Activated T-helper 9 cell treated with anti-CD3 and anti-CD28 coated beads, Interleukin-2, amount 50 U/mL, for 16 hours (primary cell): Measurements from ENCODE around the gene LRIT2.

Source experiments
- DNase-seq: peaks from one replicate; pipeline ENCODE4 v3.0.0-alpha.2; 2020; ENCODE audit warnings: low read depth

LRIT2 gene

DNA sequence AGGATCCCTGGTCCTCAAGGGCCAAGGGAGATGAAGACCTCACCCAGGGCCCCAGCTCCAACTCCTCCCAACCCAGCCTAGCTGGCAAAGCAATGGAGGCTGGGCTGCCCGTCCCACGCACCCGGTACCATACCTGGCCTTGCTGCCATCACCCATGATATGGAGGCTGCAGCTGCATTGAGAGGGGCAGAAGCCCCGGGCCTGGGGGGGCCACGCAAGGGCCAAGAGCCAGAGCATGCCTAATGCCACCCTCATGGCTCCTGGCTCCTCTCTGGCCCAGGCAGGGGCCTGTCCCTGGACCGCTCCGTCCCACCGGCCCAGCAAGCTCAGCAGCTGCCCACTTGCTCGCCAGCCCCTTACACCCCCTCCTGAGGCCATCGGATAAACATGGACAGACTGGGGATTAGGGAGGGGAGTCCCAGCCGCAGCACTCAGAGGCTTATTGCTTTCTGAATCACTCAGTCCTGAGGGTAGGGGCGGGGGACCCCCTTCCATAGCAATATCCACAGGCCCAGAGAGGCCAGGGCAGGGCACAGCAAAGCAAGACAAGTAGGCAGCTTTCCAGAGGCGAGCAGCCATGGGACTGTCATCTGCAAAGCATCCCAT, 15.9 kb upstream of the LRIT2 start, which contains the start of gene LRIT1:
LRIT1 (minus strand) TSS at position 362 of the 606 bp plus-strand sequence; CDS start at position 255, 107 bp downstream.
- no peak for DNase-seq

DNA sequence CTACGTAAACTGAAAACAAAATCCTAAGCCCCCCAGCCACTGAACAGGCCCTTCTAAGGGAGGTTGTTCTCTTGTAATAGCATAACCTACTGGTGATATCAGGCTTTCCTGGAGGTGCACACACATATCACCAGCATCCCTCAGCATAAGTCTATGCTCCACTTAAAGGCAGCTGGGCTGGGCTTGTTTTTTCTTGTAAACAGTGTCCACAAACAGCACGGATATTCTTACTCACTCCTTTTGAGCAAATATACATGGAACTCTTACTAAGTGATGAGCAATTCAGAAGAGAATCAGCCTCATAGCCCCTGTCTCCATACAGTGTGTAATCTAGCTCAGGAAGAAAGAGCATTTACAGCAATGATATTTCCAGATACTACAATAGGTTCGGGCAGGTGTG, 13.6 kb upstream of the LRIT2 start:
- no peak for DNase-seq

- DNase-seq: no peak
These were observed 12.1 kb upstream of the LRIT2 start for GRCh38 chr10:84237199-84238051.

DNA sequence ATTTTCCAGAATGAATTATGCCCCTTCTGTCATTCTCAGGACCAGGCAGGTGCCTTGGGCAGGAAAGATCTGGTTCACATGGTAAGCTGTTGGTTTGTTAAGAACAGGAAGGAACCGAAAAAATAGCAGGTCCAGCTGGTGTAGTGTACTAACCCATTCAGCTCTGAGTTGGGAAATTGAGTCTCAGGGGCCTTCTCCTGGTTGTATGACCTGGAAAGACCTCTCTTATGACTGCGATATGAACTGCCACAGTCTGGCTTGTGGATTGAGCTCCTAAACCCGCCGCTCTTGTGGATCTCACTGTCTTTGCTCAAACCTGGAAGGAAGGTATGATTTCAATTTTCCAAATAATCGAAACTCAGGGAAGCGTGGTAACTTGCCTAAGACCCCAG, 11.5 kb upstream of the LRIT2 start:
- no peak for DNase-seq

DNA sequence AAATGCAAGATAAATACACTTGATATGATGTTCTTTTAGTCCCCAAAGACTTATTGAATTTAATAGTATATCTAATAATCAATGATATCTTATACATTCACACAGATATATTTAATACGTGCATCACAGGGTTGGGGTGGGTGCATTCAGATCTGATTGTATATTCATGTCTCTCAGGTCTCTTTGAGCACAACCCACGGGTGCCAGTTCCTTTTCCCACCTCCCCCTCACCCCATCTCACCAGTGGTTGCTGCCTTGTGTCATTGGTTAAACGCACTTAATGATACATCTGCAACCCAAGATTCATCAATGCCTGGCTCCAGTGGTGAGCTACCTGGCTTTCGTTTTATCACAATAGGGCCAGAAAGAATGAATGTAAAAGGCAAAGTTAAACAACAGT, 9.8 kb upstream of the LRIT2 start:
- DNase-seq: no peak

- no peak for DNase-seq
These were observed 9.1 kb upstream of the LRIT2 start for GRCh38 chr10:84234479-84234878.

DNA sequence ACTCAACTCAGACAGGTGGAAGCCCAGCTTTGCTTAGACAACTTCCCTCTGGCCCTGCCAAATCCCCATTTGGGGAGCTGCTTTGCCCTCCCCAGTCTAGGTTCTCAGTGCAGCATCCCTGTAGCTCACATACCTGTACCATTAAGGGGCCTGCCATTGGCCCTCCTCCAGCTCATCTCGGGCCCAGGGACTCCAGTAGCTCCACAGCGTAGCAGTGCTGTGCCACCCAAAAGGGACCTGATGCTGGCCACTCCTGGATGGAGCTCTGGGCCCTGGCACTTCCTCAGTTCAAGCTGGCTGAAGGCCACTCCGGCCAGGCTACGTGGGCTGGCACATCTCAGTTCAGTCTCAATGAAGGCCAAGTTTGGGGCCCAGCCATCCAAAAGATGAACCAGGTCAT, 8.6 kb upstream of the LRIT2 start:
- no peak for DNase-seq

- DNase-seq: no peak
These were observed 7.0 kb upstream of the LRIT2 start for GRCh38 chr10:84232376-84232775.

DNA sequence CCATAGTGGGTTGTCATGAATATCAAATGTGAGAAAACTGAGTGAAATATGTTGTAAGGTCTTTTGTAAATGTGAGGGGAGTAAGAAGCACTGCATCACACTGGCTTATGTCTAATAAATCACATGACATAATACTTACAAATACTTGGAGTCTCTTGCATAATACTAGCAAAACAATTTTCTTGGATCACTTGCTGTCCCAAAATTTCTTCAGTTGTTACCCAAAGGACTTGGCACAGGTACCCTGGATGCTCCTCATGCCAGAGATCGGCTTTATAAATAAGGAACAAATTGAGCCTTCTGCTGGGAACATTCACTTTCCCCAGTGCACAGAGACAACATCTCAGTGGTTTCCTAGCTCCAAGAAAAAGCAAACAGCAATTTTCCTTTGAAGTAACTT, 5.0 kb upstream of the LRIT2 start:
- no peak for DNase-seq

- DNase-seq: no peak
These were observed 2.5 kb upstream of the LRIT2 start for GRCh38 chr10:84227810-84228209.

DNA sequence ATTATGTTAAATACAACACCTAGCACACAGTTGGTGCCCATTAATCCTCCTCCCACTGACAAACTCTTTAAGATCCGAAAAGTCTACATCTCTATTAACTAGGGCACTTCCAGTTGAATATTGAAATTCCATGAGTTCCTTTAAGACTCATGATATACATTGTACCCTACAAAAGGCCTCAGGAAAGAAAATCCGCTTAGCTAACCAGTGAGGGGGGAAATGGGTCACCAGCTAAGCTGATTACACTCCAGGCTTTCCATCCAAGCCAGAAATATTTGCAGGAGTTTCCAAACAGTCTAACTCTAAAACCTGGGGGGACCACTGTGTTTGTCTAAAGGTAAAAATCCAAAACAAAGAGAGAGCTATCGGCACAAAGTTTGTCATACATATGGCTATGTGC, 1.3 kb upstream of the LRIT2 start:
- DNase-seq: no peak

DNA sequence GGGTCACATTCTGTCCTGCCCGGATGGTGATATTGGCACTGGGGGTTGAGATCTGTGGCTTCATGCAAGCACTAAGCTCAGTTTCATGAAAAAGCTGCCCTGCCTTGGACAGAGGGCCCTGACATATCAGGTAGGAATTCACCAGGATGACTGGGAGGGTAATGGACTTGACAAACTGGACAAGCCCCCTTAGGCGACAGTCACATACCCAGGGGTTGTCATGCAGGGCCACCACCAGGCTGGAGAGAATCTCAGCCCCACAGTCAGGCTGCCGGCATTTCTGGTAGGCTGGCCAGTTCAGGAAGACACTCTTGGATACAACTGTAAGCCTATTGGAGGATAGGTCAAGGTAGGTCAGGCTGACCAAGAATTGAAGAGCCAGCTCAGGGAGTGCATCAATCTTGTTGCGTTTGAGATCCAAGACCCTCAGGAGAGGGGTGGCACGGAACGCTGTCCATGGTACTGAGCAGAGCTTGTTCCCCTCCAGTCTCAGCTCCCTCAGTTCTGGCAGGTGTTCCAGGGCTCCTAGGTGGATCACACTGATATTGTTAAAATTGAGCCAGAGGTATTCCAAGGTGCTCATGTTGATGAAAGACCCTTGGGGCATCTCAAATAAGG, 824 bp downstream of the LRIT2 start:
- DNase-seq: no peak

DNA sequence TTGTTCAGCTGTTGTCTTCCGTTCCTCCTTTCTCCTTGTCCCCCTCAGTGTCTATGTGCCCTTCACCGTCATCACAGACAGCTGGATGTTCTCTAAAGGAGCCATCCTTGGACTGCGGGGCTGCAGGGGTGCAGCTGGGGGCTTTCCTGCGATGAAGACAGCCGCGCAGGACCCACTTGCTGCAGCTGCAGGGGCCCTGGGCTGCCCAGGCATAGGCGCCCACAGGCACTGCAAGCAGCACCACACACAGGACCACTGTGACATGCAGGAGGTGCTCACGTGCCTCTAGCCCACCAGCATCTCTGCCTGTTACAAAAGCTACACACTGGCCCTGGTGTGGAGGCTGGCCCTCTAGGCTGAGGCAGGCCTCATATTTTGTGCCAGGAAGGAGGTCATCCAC, 3.4 kb downstream of the LRIT2 start:
- DNase-seq: no peak

DNA sequence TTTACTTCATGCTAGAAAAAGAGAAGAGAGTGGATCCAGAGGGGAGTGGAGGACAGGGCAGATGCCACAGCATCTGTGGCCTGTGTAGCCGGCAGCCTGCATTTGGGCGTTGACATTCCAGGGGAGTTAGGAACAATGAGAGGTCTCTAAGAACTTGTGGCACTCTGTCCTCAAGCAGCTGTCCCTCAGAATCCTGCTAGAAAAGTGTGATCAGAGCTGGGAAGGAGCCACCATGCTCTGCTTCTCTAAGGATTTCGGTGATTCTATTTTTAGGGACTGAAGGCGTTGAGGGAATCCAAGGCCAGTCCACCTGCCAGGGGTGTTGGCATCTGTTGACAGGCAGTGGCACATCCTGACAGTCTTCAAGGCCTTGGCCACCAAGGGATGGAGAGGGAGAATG, 7.6 kb downstream of the LRIT2 start:
- DNase-seq: no peak

- no peak for DNase-seq
These were observed 8.5 kb downstream of the LRIT2 start for GRCh38 chr10:84216834-84217233.

- DNase-seq: no peak
These were observed 10.6 kb downstream of the LRIT2 start for GRCh38 chr10:84214612-84215235.

DNA sequence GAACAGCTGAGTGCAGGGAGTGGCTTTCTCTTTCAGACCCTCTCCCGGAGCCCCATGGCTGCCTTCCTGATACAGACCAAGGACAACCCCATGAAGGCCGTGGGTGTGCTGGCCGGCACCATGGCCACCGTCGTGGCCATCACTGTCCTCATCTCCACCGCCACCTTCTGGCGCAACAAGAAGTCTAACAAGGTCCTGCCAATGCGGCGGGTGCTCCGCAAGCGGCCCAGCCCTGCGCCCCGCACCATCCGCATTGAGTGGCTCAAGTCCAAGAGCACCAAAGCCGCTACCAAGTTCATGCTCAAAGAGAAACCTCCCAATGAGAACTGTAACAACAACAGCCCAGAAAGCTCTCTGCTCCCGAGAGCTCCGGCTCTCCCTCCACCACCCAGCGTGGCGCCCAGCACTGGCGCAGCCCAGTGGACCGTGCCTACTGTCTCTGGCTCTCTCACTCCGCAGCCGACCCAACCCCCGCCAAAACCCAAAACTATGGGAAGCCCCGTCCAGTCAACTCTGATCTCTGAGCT, 11.2 kb downstream of the LRIT2 start:
- no peak for DNase-seq

DNA sequence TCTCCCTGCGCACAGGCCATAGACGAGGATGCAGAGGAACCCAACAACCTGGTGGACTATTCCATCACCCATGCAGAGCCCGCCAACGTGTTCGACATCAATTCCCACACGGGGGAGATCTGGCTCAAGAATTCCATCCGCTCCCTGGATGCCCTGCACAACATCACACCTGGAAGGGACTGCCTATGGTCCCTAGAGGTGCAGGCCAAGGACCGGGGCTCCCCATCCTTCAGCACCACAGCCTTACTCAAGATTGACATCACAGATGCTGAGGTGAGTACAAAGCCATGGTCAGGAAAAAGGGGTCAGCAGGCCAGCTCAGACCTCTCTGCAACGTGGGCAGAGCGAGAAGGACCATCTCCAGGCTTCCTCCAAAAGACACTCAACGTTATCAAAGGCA, 12.3 kb downstream of the LRIT2 start:
- no peak for DNase-seq

- no peak for DNase-seq
These were observed 13.3 kb downstream of the LRIT2 start for GRCh38 chr10:84212014-84212413.

DNA sequence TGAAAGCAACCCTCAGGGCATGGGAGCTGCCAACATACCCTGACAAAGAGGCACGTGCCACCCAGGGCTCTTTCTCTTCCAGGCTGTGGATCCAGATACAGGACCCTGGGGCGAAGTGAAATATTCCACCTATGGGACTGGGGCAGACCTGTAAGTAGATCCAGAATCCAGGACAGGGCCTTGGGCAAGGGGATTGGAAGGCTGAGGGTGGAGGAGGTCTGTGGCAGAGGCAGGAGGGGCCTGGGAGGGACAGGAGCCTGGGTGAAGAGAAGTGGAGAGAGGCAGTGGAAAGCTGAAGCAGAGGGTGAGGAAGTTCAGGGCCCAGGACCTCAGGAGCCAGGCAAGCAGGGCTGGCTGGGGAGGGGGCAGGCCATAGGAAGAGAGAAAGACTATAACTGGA, 13.8 kb downstream of the LRIT2 start:
- no peak for DNase-seq

DNA sequence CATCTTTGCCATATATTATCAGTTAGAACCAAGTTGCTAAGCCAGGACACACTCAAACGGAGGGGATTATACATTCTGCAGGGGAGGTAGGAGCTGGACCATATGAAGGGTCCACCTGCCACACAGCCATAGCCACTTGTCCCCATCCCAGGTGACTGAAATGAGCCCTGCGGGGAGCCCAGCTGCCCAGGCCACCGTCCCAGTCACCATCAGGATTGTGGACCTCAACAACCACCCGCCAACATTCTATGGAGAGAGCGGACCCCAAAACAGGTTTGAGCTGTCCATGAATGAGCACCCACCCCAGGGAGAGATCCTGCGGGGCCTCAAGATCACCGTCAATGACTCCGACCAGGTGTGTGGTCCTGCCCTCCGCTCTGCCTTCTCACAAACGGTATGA, 17.3 kb downstream of the LRIT2 start:
- no peak for DNase-seq

- no peak for DNase-seq
These were observed 19.4 kb downstream of the LRIT2 start for GRCh38 chr10:84205853-84206525.
